Astrocyte (in vitro differentiated cells and primary cell): ENCODE data around the gene WDR20. TPM values are rescaled to one million over a fixed set of nuclear protein-coding genes. Genes with fewer than 3 reads are reported as not detected.
A peak's percentile ranks its signal among the peaks of the same experiment; 100 is the strongest.

Experiments used
- DNase-seq: peaks from one replicate; pipeline ENCODE4 v3.0.0-alpha.2; 2010; ENCODE audit warnings: low read depth
- FAIRE-seq: peaks from 2 replicates; lab custom pipeline; 2011; peaks lifted over from hg19 to GRCh38; lab: Jason Lieb, UNC
- H2AFZ ChIP-seq: 2 replicates; pipeline ENCODE4 v1.6.0; 2012; ENCODE audit warnings: low read depth, low read length, inconsistent platforms
- H3K27ac ChIP-seq: 2 replicates; pipeline ENCODE4 v1.5.1; 2011; ENCODE audit warnings: low read depth, low read length, inconsistent platforms
- H3K27me3 ChIP-seq: 2 replicates; pipeline ENCODE4 v1.6.0; 2011; ENCODE audit warnings: low read length, inconsistent platforms; ENCODE audit not compliant: insufficient read depth
- H3K36me3 ChIP-seq: 2 replicates; pipeline ENCODE4 v1.5.1; 2011; ENCODE audit warnings: low read length, inconsistent platforms; ENCODE audit not compliant: insufficient read depth
- H3K4me1 ChIP-seq: 2 replicates; pipeline ENCODE4 v1.5.1; 2011; ENCODE audit warnings: low read length, inconsistent platforms; ENCODE audit not compliant: insufficient read depth
- H3K4me2 ChIP-seq: 2 replicates; pipeline ENCODE4 v1.6.0; 2012; ENCODE audit warnings: low read length, inconsistent platforms
- H3K4me3 ChIP-seq: 2 replicates; pipeline ENCODE4 v1.5.1; 2011; ENCODE audit warnings: low read depth, mild to moderate bottlenecking, low read length, inconsistent platforms; ENCODE audit not compliant: insufficient read depth
- H3K79me2 ChIP-seq: 2 replicates; pipeline ENCODE4 v1.6.0; 2012; ENCODE audit warnings: mild to moderate bottlenecking, low read length, inconsistent platforms; ENCODE audit not compliant: insufficient read depth
- H3K9ac ChIP-seq: 2 replicates; pipeline ENCODE4 v1.6.0; 2012; ENCODE audit warnings: mild to moderate bottlenecking, low read length, inconsistent platforms
- H3K9me3 ChIP-seq: 2 replicates; pipeline ENCODE4 v1.5.1; 2012; ENCODE audit warnings: low read depth, mild to moderate bottlenecking, low read length, inconsistent platforms; ENCODE audit not compliant: insufficient read depth
- H4K20me1 ChIP-seq: 2 replicates; pipeline ENCODE4 v1.6.0; 2012; ENCODE audit warnings: low read length, inconsistent platforms; ENCODE audit not compliant: insufficient read depth
- H3K27ac Mint-ChIP-seq: one replicate; pipeline ENCODE4 v1.8.0; 2021; ENCODE audit warnings: mild to moderate bottlenecking, mixed read lengths; ENCODE audit not compliant: unreplicated experiment
- H3K27me3 Mint-ChIP-seq: one replicate; pipeline ENCODE4 v1.8.0; 2021; ENCODE audit warnings: low read depth, mixed read lengths; ENCODE audit not compliant: unreplicated experiment
- H3K36me3 Mint-ChIP-seq: one replicate; pipeline ENCODE4 v1.8.0; 2021; ENCODE audit warnings: low read depth, mixed read lengths; ENCODE audit not compliant: unreplicated experiment
- H3K4me1 Mint-ChIP-seq: one replicate; pipeline ENCODE4 v1.8.0; 2021; ENCODE audit warnings: low read depth, mixed read lengths; ENCODE audit not compliant: unreplicated experiment
- H3K4me3 Mint-ChIP-seq: one replicate; pipeline ENCODE4 v1.8.0; 2021; ENCODE audit warnings: mild to moderate bottlenecking, moderate library complexity, mixed read lengths; ENCODE audit not compliant: unreplicated experiment
- H3K9me3 Mint-ChIP-seq: one replicate; pipeline ENCODE4 v1.8.0; 2021; ENCODE audit warnings: mild to moderate bottlenecking, mixed read lengths; ENCODE audit not compliant: unreplicated experiment
- EZH2 ChIP-seq: IDR thresholded peaks from 2 replicates; pipeline ENCODE4 v1.6.1; 2012; ENCODE audit warnings: mild to moderate bottlenecking, low read length, inconsistent platforms; ENCODE audit not compliant: insufficient read depth
- total RNA-seq: library from RNA; stranded (reverse); gene quantifications from 2 replicates; pipeline ENCODE4 v1.2.1, GENCODE V29; 2021
- TF ChIP-seq, protein P1 (sequence below): IDR thresholded peaks from 2 replicates; pipeline ENCODE4 v1.5.1; 2011; ENCODE audit warnings: low read depth, mild to moderate bottlenecking, inconsistent platforms, low read length, moderate library complexity; ENCODE audit not compliant: insufficient read depth

Gene WDR20
- total RNA-seq, 1 donor from 2014 or later: 23.6 TPM

DNA sequence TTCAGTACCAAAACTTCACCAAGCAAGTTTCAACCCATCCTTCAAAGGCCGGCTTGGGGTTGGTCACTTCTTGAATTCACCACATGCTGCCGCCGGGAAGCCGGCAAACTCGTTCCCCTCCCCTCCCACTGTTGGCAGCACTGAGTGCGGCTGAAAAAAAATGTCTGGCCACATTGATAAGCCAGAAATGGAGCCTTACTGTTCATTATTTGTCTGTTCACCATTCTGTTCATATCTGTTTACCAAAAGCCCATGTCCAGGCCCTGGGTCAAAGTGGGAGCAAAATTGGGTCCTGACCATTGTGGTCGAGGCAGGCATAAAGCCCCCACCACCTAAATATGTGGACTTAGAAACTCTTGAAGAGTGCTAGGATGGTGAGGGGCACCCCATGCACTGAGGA is 45.6 kb upstream of the WDR20 start:
- H3K27ac ChIP-seq: no peak overlapping the region
- no peaks in the 10 kb centered on the region for H3K27me3 ChIP-seq
- H2AFZ ChIP-seq: no peak overlapping the region
- no peak overlapping the region for H3K4me3 ChIP-seq
- no peak overlapping the region for H3K9ac ChIP-seq
- no peaks in the 10 kb centered on the region for H3K9me3 ChIP-seq
- no peaks in the 10 kb centered on the region for H3K36me3 Mint-ChIP-seq
- TF ChIP-seq EZH2: no peak
- TF ChIP-seq, protein P1, sequence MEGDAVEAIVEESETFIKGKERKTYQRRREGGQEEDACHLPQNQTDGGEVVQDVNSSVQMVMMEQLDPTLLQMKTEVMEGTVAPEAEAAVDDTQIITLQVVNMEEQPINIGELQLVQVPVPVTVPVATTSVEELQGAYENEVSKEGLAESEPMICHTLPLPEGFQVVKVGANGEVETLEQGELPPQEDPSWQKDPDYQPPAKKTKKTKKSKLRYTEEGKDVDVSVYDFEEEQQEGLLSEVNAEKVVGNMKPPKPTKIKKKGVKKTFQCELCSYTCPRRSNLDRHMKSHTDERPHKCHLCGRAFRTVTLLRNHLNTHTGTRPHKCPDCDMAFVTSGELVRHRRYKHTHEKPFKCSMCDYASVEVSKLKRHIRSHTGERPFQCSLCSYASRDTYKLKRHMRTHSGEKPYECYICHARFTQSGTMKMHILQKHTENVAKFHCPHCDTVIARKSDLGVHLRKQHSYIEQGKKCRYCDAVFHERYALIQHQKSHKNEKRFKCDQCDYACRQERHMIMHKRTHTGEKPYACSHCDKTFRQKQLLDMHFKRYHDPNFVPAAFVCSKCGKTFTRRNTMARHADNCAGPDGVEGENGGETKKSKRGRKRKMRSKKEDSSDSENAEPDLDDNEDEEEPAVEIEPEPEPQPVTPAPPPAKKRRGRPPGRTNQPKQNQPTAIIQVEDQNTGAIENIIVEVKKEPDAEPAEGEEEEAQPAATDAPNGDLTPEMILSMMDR: no peak
- no peaks in the 10 kb centered on the region for H4K20me1 ChIP-seq
- peaks cover 21% of the 10 kb centered on the region for H3K4me1 ChIP-seq
- no peaks in the 10 kb centered on the region for H3K27me3 Mint-ChIP-seq
- no peak overlapping the region for H3K27ac Mint-ChIP-seq
- H3K36me3 ChIP-seq: no peaks in the 10 kb centered on the region
- FAIRE-seq (no peak), DNase-seq (no peak)
- no peak overlapping the region for H3K4me2 ChIP-seq
- H3K4me3 Mint-ChIP-seq: no peak overlapping the region
- H3K79me2 ChIP-seq: no peaks in the 10 kb centered on the region
- H3K4me1 Mint-ChIP-seq: peaks cover 16% of the 10 kb centered on the region
- H3K9me3 Mint-ChIP-seq: no peaks in the 10 kb centered on the region

DNA sequence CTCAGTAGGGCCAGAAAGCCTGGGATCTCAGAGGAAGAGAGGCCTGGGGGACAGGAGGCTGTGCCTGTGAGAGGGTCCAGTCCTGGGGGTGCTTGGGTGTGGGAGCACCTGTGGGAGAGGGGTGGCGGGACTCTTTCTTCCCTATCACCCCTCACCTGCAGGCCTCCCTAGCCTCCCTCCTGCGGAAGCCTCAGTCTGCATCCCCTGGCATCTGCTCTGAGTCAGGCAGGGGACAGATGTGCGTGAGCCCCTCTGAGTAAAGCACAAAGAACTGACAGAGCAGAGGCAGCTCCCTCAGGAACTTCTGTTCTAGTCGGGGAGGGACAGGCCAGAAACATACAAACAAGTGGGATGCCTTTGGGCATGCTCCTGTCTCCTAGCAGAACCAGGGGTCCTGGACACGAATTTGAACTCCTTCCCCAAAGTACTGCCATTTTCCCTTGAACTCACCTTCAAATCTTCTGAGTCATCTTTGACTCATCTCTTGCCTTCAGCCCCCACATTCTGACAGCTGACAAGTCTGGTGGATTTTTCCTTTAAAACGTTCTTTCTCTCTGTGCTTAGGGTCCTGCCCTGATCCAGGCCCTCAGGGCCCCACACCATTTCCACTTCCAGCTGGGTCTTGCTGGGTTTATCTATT is 44.3 kb upstream of the WDR20 start:
- Histone ChIP-seq H3K9me3 (no peaks in the 10 kb centered on the region), H3K36me3 (no peaks in the 10 kb centered on the region), H3K4me3 (no peak overlapping the region), H3K4me1 (peaks cover 21% of the 10 kb centered on the region), H3K4me2 (peak overlapping the region; percentile 81), H3K9ac (peak overlapping the region; percentile 23), H3K79me2 (no peaks in the 10 kb centered on the region), H3K27me3 (no peaks in the 10 kb centered on the region), H3K27ac (peak overlapping the region; percentile 48), H2AFZ (no peak overlapping the region), H4K20me1 (no peaks in the 10 kb centered on the region)
- DNase-seq (peak; percentile 31), FAIRE-seq (no peak)
- Mint-ChIP-seq H3K4me1 (peaks cover 15% of the 10 kb centered on the region), H3K27me3 (no peaks in the 10 kb centered on the region), H3K27ac (peak overlapping the region; percentile 6), H3K4me3 (peak overlapping the region; percentile 40), H3K9me3 (no peaks in the 10 kb centered on the region), H3K36me3 (no peaks in the 10 kb centered on the region)
- TF ChIP-seq, protein P1: no peak
- TF ChIP-seq EZH2: no peak

DNA sequence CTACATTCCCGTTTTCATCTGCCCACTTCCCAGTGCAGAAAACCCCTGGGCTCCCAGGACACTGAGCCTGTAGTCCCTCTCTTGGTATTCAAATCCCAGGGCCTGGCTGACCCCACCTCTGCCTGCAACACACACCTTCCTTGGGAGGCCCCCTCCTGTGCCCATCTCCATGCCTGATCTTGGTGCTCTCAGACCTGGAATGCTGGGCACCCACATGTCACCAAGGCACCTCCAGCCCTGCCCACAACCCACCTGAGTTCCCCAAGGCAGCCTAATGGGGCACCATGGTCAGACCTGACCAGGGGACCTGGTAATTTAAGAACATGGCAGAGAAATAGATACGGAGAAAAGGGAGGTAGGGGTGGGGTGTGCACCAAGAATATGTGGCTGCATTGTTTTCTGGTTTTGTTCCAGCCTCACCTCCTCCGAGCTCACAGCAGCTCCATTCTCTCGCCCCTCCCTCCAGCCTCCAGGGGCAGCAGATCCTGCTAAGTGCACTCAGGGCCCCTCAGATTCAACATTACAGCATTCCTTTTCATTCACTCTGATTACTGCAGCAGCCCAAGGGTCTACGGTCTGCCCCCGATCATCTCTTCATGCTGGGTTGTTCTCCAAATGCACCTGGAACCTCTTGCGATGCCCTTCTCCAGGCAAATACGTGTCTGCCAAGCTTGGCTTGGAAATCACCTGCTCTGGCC is 43.7 kb upstream of the WDR20 start:
- peak overlapping the region; percentile 48 for H3K27ac Mint-ChIP-seq
- Histone ChIP-seq H3K4me2 (peak overlapping the region; percentile 81), H3K27ac (no peak overlapping the region), H2AFZ (peak overlapping the region; percentile 73), H4K20me1 (no peaks in the 10 kb centered on the region), H3K36me3 (no peaks in the 10 kb centered on the region), H3K9ac (peak overlapping the region; percentile 23), H3K4me1 (peaks cover 21% of the 10 kb centered on the region), H3K27me3 (no peaks in the 10 kb centered on the region), H3K79me2 (no peaks in the 10 kb centered on the region), H3K9me3 (no peaks in the 10 kb centered on the region), H3K4me3 (no peak overlapping the region)
- peaks cover 15% of the 10 kb centered on the region for H3K4me1 Mint-ChIP-seq
- FAIRE-seq (no peak), DNase-seq (no peak)
- peaks cover under 1% of the 10 kb centered on the region for H3K9me3 Mint-ChIP-seq
- TF ChIP-seq EZH2: no peak
- TF ChIP-seq, protein P1: no peak
- H3K36me3 Mint-ChIP-seq: no peaks in the 10 kb centered on the region
- H3K27me3 Mint-ChIP-seq: no peaks in the 10 kb centered on the region
- H3K4me3 Mint-ChIP-seq: peak overlapping the region; percentile 72
